Pericardium fibroblast (primary cell): ENCODE measurements around the gene PRSS53. TPM values are rescaled to one million over a fixed set of nuclear protein-coding genes. Genes with fewer than 3 reads are reported as not detected.

Source experiments
- total RNA-seq: library from RNA; depleted of rRNA; stranded (reverse); fragments of >200 nt; gene quantifications from 2 replicates; pipeline ENCODE4 v1.2.3, GENCODE V29; 2015

Gene PRSS53
- total RNA-seq, result 0.58 and 1.2 TPM in 2 replicates

DNA sequence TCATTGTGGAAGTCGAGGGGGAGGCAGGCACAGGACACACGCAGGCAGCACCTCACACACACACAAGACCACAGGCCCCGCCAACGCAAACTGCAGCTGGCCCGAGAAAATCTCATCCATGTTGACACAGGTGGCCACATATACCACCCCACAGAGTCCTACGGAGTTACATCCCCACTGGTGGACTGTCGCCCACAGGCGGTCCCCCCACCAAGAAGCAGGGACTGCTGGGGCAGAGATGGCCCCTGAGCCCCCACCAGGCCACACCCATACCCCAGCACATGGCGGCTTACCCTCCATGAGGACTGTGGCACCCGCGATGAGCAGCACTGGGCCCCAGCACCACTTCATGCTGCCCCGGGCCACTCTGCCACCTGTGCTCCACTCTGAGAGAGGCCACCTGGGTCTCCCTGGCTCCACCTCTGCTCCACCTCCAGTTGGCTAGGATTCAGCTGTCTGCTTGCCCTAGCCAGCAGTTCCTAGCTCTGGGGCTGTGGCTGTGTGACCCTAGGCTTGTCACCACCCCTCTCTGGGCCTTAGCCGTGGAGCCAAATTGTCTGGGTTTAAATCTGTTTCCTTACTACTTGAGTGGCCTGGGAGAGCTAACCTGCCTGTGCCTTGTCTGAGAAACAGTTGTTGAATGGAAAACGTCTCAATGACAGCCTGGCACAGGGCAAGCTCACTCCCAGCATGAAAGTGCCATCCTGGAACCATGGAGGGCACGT lies at the start of gene PRSS53:
Gene PRSS53 (minus strand): TSS at position 485 of the 725 bp plus-strand sequence. CDS start 134 bp downstream, at position 351.

DNA sequence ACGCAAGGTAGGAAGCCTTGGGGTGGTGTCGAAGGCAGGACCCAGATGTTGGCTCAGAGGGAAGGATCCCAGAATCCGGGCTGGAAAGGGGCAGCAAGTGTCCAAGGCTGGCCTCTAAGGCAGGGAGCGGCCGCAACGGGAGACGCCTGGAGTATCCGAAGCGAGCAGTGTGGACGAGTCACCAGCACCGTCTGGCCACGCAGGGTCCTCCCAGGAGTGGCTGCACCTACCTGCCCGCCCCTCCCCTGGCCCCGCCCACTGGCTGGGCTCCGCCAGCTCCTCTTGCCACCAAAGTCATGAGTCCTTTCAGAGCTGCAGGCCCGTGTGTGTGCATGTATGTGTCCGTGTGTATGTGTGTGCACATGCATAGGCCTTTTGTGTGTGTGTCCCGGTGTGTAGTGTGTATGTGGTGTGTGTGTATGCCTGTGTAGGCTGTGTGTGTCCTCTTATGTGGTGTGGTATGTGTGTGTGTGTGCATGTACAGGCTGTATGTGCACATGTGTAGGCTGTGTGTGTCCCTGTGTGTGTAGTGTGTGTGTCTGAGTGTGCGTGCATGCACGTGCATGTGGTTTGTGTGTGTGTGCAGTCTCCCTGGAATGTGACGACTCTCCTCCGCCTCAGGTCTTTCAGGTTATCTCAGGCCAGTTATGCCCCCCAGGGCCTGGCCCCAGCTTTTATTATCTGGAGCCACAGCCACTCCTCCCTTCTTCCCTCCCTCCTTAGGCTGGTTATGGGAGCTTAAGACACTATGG lies 47.0 kb upstream of the PRSS53 start, which contains the start of gene PRSS8:
Gene PRSS8 (minus strand): TSS at position 193 of the 752 bp plus-strand sequence. CDS start 229 bp downstream, outside the sequence.

DNA sequence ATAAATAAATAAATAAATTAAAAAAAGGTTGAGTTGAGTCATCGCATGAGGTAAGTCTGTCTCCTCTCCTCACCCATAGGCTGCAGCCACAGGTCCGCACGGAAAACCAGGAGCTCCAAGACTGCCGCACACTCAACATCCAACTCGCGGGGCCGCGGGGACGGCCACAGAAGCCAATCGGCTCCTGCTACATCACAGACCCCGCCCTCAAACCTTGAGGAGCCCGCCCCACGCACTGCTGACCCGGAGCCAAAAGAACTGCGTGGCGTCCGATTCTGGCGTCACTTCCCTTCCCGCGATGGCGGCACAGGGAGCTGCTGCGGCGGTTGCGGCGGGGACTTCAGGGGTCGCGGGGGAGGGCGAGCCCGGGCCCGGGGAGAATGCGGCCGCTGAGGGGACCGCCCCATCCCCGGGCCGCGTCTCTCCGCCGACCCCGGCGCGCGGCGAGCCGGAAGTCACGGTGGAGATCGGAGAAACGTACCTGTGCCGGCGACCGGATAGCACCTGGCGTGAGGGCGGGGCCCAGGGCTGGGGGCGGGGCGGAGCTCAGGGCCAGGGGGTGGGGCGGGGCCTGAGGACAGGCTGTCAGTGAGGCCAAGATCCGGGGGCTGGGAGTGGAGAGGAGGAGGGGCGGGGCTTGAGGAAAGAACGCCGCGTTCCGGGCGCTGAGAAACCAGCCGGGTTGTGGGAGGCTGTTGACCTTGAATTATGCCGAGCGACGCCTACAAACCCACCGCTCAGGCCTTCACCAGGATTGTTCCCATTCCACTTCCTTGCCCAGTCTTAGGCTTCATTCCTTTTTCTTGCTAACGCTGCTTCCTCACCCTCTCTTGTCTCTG lies 28.9 kb upstream of the PRSS53 start, which contains the start of gene KAT8:
Gene KAT8 (plus strand): TSS at position 281 of the 839 bp plus-strand sequence. CDS start 18 bp downstream, at position 299.

DNA sequence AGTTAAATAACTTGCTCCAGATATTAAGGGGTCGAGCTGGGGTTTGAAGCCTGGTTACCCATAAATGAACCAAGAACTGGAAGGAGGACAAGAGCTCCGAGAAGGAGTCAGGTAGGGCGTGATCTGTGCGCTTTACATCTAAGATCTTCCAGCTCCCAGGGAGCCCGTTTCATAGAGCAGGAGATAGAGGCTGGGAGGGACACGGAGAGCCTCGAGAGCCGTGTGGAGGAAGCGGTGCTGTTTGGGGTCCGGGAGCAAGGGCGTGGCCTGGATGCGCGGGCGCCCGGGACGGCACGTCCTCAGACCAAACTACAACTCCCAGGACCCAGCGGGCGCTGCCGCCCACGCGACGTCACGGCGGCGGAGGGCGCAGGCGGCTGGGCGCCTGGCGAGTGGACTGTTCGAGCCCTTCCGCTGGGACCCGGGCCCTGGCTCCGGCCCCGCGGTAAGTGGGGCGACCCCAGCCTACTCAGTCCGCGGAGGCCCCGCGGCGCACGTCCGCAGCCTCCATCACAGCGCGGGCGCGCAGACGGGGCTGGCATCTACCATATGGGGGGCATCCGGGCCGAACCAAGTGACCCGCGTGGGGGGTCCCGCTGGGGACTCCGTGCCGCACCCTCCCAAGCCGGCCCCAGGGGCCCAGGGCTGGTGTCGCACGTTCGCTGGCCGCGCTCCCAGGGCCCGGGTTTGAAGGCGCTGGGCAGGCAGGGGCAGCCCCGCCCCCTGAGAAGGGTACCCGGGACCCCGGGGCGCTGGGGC lies 19.5 kb upstream of the PRSS53 start, which contains the start of gene BCKDK:
Gene BCKDK (plus strand): TSS at position 352 of the 759 bp plus-strand sequence. CDS start 838 bp downstream, outside the sequence.

DNA sequence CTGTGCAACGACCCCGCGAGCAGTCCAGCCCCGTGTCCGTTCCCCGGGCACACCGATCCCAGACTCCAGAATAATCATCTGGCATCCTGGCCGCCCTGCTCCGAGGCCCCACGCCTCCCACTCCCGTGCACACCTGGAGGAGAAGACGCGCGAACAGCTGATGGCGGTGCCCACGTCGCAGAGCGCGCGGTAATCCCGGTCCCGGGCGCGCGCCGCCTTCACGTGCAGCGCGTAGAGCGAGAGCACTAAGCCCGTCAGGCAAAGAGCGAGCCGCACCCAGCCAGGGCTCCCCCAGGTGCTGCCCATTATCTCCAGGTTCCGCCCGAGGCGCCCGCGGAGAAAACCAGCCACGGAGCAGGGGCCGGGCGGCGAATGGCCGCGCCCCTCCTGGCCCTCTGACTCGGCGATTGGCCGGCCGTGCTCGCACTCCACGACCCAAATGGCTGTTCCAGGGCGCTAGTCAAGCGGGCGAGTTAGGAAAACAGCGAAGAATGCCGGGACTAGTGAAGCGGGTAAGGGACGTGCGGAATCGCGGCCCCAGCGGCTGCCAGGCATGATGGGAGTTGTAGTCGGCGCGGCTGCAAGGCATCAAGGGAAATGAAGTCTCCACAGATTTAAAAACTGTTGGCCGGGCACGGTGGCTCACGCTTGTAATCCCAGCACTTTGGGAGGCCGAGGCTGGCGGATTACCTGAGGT lies 5.8 kb upstream of the PRSS53 start, which contains the start of gene VKORC1:
Gene VKORC1 (minus strand): TSS at position 374 of the 697 bp plus-strand sequence. CDS start 68 bp downstream, at position 306.

DNA sequence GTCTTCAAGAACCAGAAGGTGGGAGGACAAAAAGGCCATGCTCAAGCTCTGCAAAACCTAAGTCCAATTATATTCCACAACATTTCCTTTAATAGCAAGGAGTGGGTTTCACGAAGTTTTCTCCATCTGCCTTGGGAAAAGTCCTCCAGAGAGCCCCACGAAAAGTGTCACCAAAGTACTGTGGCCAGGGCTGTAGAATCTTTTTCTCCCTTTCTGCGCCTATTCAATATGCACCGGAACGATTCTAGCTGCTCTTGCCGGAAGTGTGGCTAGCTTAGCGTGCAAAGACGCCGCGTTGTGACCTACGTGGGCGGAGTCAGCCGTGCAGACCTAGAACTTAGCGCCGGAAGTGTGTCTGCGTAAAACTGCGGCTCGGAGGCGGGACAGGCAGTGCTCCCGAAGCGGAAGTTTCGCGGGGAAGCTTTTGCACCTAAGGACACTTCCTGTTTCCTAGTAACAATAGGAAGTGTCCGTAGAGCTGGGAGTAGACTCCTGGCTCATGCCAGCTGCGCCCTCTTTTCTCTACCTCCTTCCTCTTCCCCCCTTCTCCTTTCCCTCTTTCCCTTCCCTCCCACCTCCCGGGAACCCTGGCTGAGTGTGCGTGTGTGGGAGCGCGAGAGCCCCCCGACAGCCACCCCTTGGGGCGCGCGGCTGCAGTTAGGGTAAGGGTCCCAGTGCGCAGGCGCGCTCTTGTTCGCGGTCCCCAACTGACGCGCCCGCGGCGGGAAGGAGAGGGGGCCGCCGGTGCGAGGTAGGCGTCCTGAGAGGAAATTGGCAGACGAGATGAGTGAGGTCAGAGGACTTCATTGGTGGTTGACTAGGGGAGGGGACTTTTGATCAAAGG lies 14.6 kb downstream of the PRSS53 start, which contains the start of the genes ZNF646 and ZNF668:
Gene ZNF646 (plus strand): TSS at position 453 of the 844 bp plus-strand sequence. CDS start 1,903 bp downstream, outside the sequence.
Gene ZNF668 (minus strand): TSS at position 271 of the 844 bp plus-strand sequence. CDS start 9,781 bp downstream, outside the sequence.

Other genes starting within 250 kb of the PRSS53 start
- gene BCL7C, start 194.9 kb downstream of the PRSS53 start, total RNA-seq, result 65.5 and 67.8 TPM in 2 replicates
- 2.9 and 5.2 TPM in 2 replicates for gene CTF1, start 192.3 kb downstream of the PRSS53 start, total RNA-seq
- 14.0 and 16.7 TPM in 2 replicates for gene FBXL19, start 165.4 kb downstream of the PRSS53 start, total RNA-seq
- 85.8 and 98.9 TPM in 2 replicates for gene ORAI3, start 139.9 kb downstream of the PRSS53 start, total RNA-seq
- 3.3 and 4.0 TPM in 2 replicates for gene SETD1A, start 131.2 kb downstream of the PRSS53 start, total RNA-seq
- gene HSD3B7, start 103.7 kb downstream of the PRSS53 start, total RNA-seq, result 11.6 and 14.7 TPM in 2 replicates
- under 0.01 and 0.94 TPM in 2 replicates for gene STX1B, start 78.3 kb downstream of the PRSS53 start, total RNA-seq
- gene STX4, start 55.4 kb downstream of the PRSS53 start, total RNA-seq, result 17.5 and 20.2 TPM in 2 replicates
- gene ZNF668, start 14.7 kb downstream of the PRSS53 start, total RNA-seq, result 13.5 and 16.9 TPM in 2 replicates
- gene ZNF646, start 14.5 kb downstream of the PRSS53 start, total RNA-seq, result 9.1 and 13.3 TPM in 2 replicates
- gene VKORC1, start 5.9 kb upstream of the PRSS53 start, total RNA-seq, result 198 and 277 TPM in 2 replicates
- gene BCKDK, start 19.4 kb upstream of the PRSS53 start, total RNA-seq, result 51.4 and 68.6 TPM in 2 replicates
- gene KAT8, start 28.7 kb upstream of the PRSS53 start, total RNA-seq, result 30.2 and 33.0 TPM in 2 replicates
- 0.12 and 0.51 TPM in 2 replicates for gene PRSS8, start 46.8 kb upstream of the PRSS53 start, total RNA-seq
- 0.34 and 1.3 TPM in 2 replicates for gene PRSS36, start 61.1 kb upstream of the PRSS53 start, total RNA-seq
- gene FUS, start 91.2 kb upstream of the PRSS53 start, total RNA-seq, result 29.2 and 31.2 TPM in 2 replicates
- 50.4 and 57.1 TPM in 2 replicates for gene PYCARD, start 113.8 kb upstream of the PRSS53 start, total RNA-seq
- gene TRIM72, start 125.2 kb upstream of the PRSS53 start, total RNA-seq, result 0.68 TPM in 1 of 2 replicates, not detected in the other
- not detected in 2 replicates for gene PYDC1, start 128.2 kb upstream of the PRSS53 start, total RNA-seq
- gene ITGAM, start 171.0 kb upstream of the PRSS53 start, total RNA-seq, result not detected in 2 replicates